ENCODE measurements around the gene TPPP3. TPM values are rescaled to one million over a fixed set of nuclear protein-coding genes. Genes with fewer than 3 reads are reported as not detected.
A peak's percentile ranks its signal among the peaks of the same experiment; 100 is the strongest.

Gene TPPP3
- total RNA-seq, 1 experiment from 2014 or later, result 0.39 TPM

- no peaks in the 10 kb centered on the region for H3K27me3 ChIP-seq (replicated peaks; ENCODE audit: control insufficient read depth, insufficient read depth, low read length)
- no peaks in the 10 kb centered on the region for H3K27me3 Mint-ChIP-seq (ENCODE audit: insufficient read depth, unreplicated experiment)
- H3K27ac Mint-ChIP-seq (ENCODE audit: unreplicated experiment), result no peak overlapping the region
- no peaks in the 10 kb centered on the region for H3K9me3 ChIP-seq
- no peaks in the 10 kb centered on the region for H3K36me3 ChIP-seq (ENCODE audit: control insufficient read depth, insufficient read depth, low read length)
- no peaks in the 10 kb centered on the region for H3K9me3 Mint-ChIP-seq (ENCODE audit: unreplicated experiment)
- no peak overlapping the region for H3K4me3 ChIP-seq (ENCODE audit: low read depth, low read length)
- CTCF ChIA-PET, result interaction anchor here (0.8 to 1.2 kb wide), 2 partner anchors 98 to 172 kb away, joined by 3 read pairs; no protein-coding TSS in a partner anchor
- H3K4me3 Mint-ChIP-seq (ENCODE audit: unreplicated experiment), result no peak overlapping the region
- no peaks in the 10 kb centered on the region for H3K36me3 Mint-ChIP-seq (ENCODE audit: insufficient read depth, unreplicated experiment)
- TF ChIP-seq CTCF (IDR thresholded peaks at IDR 0.05; ENCODE audit: insufficient read depth in 1 of 2, low read depth in 1 of 2, low read length in 1 of 2, severe bottlenecking in 1 of 2, unreplicated experiment in 1 of 2), result peak; percentile 55 to 58
- DNase-seq, result peak in 1 of 2 experiments; percentile 48
- no TSS peak for BruUV-seq (replicated peaks)
- POLR2A ChIA-PET, result interaction anchor here (0.6 kb wide), 1 partner anchor 142 kb away, joined by 3 read pairs; no protein-coding TSS in a partner anchor
- H3K4me1 Mint-ChIP-seq (ENCODE audit: low read depth, unreplicated experiment), result no peaks in the 10 kb centered on the region
- intact Hi-C loops (cut with micrococcal nuclease; ENCODE audit: unreplicated experiment), result loop anchor here (1.0 kb wide), 3 partner anchors 56 to 93 kb away; no protein-coding TSS in a partner anchor
- H3K4me1 ChIP-seq, result no peaks in the 10 kb centered on the region
These were observed 20.6 kb downstream of the TPPP3 start for GRCh38 chr16:67372664-67373063.

GRCh38 chr16:67370661-67371060, 22.6 kb downstream of the TPPP3 start:
- Histone ChIP-seq H3K4me1 (no peaks in the 10 kb centered on the region), H3K4me3 (ENCODE audit: low read depth, low read length) (no peak overlapping the region), H3K9me3 (no peaks in the 10 kb centered on the region), H3K36me3 (ENCODE audit: control insufficient read depth, insufficient read depth, low read length) (no peaks in the 10 kb centered on the region), H3K27me3 (replicated peaks; ENCODE audit: control insufficient read depth, insufficient read depth, low read length) (no peaks in the 10 kb centered on the region)
- ChIA-PET POLR2A (no interaction called here), CTCF (no interaction called here)
- H3K27me3 Mint-ChIP-seq (ENCODE audit: insufficient read depth, unreplicated experiment), result no peaks in the 10 kb centered on the region
- no peak for TF ChIP-seq CTCF (IDR thresholded peaks at IDR 0.05; ENCODE audit: insufficient read depth in 1 of 2, low read depth in 1 of 2, low read length in 1 of 2, severe bottlenecking in 1 of 2, unreplicated experiment in 1 of 2)
- DNase-seq, result no peak
- BruUV-seq (replicated peaks), result no TSS peak
- intact Hi-C loops (cut with micrococcal nuclease; ENCODE audit: unreplicated experiment), result no loop called here
- H3K4me1 Mint-ChIP-seq (ENCODE audit: low read depth, unreplicated experiment), result peaks cover 5% of the 10 kb centered on the region
- H3K36me3 Mint-ChIP-seq (ENCODE audit: insufficient read depth, unreplicated experiment), result no peaks in the 10 kb centered on the region
- no peak overlapping the region for H3K27ac Mint-ChIP-seq (ENCODE audit: unreplicated experiment)
- no peak overlapping the region for H3K4me3 Mint-ChIP-seq (ENCODE audit: unreplicated experiment)
- H3K9me3 Mint-ChIP-seq (ENCODE audit: unreplicated experiment), result no peaks in the 10 kb centered on the region

- H3K27me3 ChIP-seq (replicated peaks; ENCODE audit: control insufficient read depth, insufficient read depth, low read length), result no peaks in the 10 kb centered on the region
- no peak overlapping the region for H3K4me3 Mint-ChIP-seq (ENCODE audit: unreplicated experiment)
- no TSS peak for BruUV-seq (replicated peaks)
- no peaks in the 10 kb centered on the region for H3K9me3 ChIP-seq
- ChIA-PET CTCF (interaction anchor here (0.5 to 1.6 kb wide), 5 partner anchors 24 to 342 kb away, joined by 3 to 5 read pairs (median 3); partner anchors contain the start of gene ATP6V0D1), POLR2A (interaction anchor here (0.6 kb wide), 2 partner anchors 116 to 118 kb away, joined by 3 read pairs; partner anchors contain the start of genes FHOD1 and SLC9A5)
- H3K4me3 ChIP-seq (ENCODE audit: low read depth, low read length), result no peak overlapping the region
- H3K36me3 ChIP-seq (ENCODE audit: control insufficient read depth, insufficient read depth, low read length), result no peaks in the 10 kb centered on the region
- no peaks in the 10 kb centered on the region for H3K9me3 Mint-ChIP-seq (ENCODE audit: unreplicated experiment)
- intact Hi-C loops (cut with micrococcal nuclease; ENCODE audit: unreplicated experiment), result no loop called here
- H3K36me3 Mint-ChIP-seq (ENCODE audit: insufficient read depth, unreplicated experiment), result no peaks in the 10 kb centered on the region
- H3K4me1 ChIP-seq, result peaks cover 33% of the 10 kb centered on the region
- no peak overlapping the region for H3K27ac Mint-ChIP-seq (ENCODE audit: unreplicated experiment)
- H3K27me3 Mint-ChIP-seq (ENCODE audit: insufficient read depth, unreplicated experiment), result no peaks in the 10 kb centered on the region
- TF ChIP-seq CTCF (IDR thresholded peaks at IDR 0.05; ENCODE audit: insufficient read depth in 1 of 2, low read depth in 1 of 2, low read length in 1 of 2, severe bottlenecking in 1 of 2, unreplicated experiment in 1 of 2), result no peak
- DNase-seq, result no peak
- H3K4me1 Mint-ChIP-seq (ENCODE audit: low read depth, unreplicated experiment), result peaks cover 34% of the 10 kb centered on the region
These were observed 28.6 kb downstream of the TPPP3 start for GRCh38 chr16:67364600-67365235.

Measured in Caco-2 (cell line).